ENCODE results near the gene MYG1. TPM values are rescaled to one million over a fixed set of nuclear protein-coding genes. Genes with fewer than 3 reads are reported as not detected.

MYG1 gene
- polyA plus RNA-seq, 1 of the 3 experiments (the other 2 are of a cell fraction): 101 TPM

DNA sequence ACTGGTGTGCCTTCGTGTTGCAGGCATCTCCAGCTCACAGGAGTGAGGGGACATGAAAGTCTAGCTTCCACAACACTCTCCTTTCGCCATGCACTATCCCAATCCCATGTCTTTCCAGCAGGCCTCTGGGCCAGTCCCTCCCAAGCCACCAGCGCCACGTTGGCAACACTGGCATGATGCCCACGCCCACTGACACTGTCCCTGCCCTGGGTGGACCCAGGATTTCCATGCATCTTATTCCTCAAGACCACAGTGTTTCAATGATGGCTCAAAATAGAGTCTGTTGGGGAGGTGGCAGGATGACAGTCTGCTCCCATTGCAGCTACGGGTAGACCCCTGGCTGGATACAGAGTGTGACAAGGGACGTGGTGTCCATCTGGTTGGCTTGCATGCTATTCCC, 34.4 kb downstream of the MYG1 start:
- Histone ChIP-seq H3K4me1 (ENCODE audit: control insufficient read depth in 1 of 2, insufficient read depth in 2 of 2, low read depth in 1 of 2, low read length in 1 of 2) (peaks cover 0 to 4% of the 10 kb centered on the region in 2 experiments; a peak in 1 of 4 replicates), H3K9ac (no peak overlapping the region), H3K4me2 (no peak overlapping the region), H3K9me2 (no peaks in the 10 kb centered on the region), H3K36me3 (replicated peaks in 1 of 2; ENCODE audit: control insufficient read depth in 1 of 2, insufficient read depth in 2 of 2, low read length in 1 of 2) (no peaks in the 10 kb centered on the region), H3K27ac (ENCODE audit: low read depth in 2 of 2, low read length in 1 of 2) (no peak overlapping the region), H3K27me3 (ENCODE audit: insufficient read depth) (peaks cover 16% of the 10 kb centered on the region; the same call in 1 of the 2 replicates), H3K4me3 (ENCODE audit: low read depth in 2 of 2, low read length in 1 of 2) (no peak overlapping the region), H2AFZ (ENCODE audit: low read depth) (no peak overlapping the region), H4K20me1 (ENCODE audit: insufficient read depth) (no peaks in the 10 kb centered on the region), H3K9me3 (no peaks in the 10 kb centered on the region), H3F3A (replicated peaks; ENCODE audit: insufficient read depth) (no peaks in the 10 kb centered on the region), H3K79me2 (ENCODE audit: insufficient read depth) (no peaks in the 10 kb centered on the region)
- POLR2A ChIA-PET: no interaction called here
- no peak for TF ChIP-seq GABPA (IDR thresholded peaks at IDR 0.05; ENCODE audit: low read depth)
- TF ChIP-seq PBX3 (IDR thresholded peaks at IDR 0.05): no peak
- TF ChIP-seq POLR2AphosphoS5 (IDR thresholded peaks at IDR 0.05; ENCODE audit: low read depth, low read length): no peak
- TF ChIP-seq IRF3 (IDR thresholded peaks at IDR 0.05; ENCODE audit: low read depth, low read length): no peak
- WGBS (ENCODE audit: low lambda C conversion rate): 46% methylated on average over 6 of the region's 7 CpGs
- DNase-seq: peak; percentile 8
- CTCF ChIA-PET: interaction anchor here (3.5 to 4.7 kb wide), 2 partner anchors 11 kb away, joined by 40 to 46 read pairs; partner anchors contain the start of gene AAAS

GRCh38 chr12:53334822-53335221, 35.3 kb downstream of the MYG1 start:
- Histone ChIP-seq H3K9me2 (no peaks in the 10 kb centered on the region), H3K4me1 (ENCODE audit: control insufficient read depth in 1 of 2, insufficient read depth in 2 of 2, low read depth in 1 of 2, low read length in 1 of 2) (peaks cover 0 to 8% of the 10 kb centered on the region in 2 experiments; a peak in 1 of 4 replicates), H3K27ac (ENCODE audit: low read depth in 2 of 2, low read length in 1 of 2) (no peak overlapping the region), H3K9ac (no peak overlapping the region), H3K79me2 (ENCODE audit: insufficient read depth) (no peaks in the 10 kb centered on the region), H3K4me3 (ENCODE audit: low read depth in 2 of 2, low read length in 1 of 2) (no peak overlapping the region), H3K36me3 (replicated peaks in 1 of 2; ENCODE audit: control insufficient read depth in 1 of 2, insufficient read depth in 2 of 2, low read length in 1 of 2) (no peaks in the 10 kb centered on the region), H2AFZ (ENCODE audit: low read depth) (no peak overlapping the region), H3K9me3 (no peaks in the 10 kb centered on the region), H4K20me1 (ENCODE audit: insufficient read depth) (no peaks in the 10 kb centered on the region), H3K4me2 (no peak overlapping the region), H3F3A (replicated peaks; ENCODE audit: insufficient read depth) (no peaks in the 10 kb centered on the region), H3K27me3 (ENCODE audit: insufficient read depth) (peaks cover 16% of the 10 kb centered on the region; the same call in 1 of the 2 replicates)
- no peak for TF ChIP-seq FOSL2 (IDR thresholded peaks at IDR 0.05; ENCODE audit: borderline replicate concordance, low read depth)
- TF ChIP-seq REST (IDR thresholded peaks at IDR 0.05; ENCODE audit: low read depth, low read length): no peak
- TF ChIP-seq GABPA (IDR thresholded peaks at IDR 0.05; ENCODE audit: low read depth): no peak
- TF ChIP-seq RAD21 (IDR thresholded peaks at IDR 0.05; ENCODE audit: low read length): no peak
- TF ChIP-seq NRF1 (IDR thresholded peaks at IDR 0.05; ENCODE audit: low read depth, low read length): no peak
- no peak for TF ChIP-seq IRF3 (IDR thresholded peaks at IDR 0.05; ENCODE audit: low read depth, low read length)
- TF ChIP-seq RXRA (IDR thresholded peaks at IDR 0.05; ENCODE audit: borderline replicate concordance, low read depth): no peak
- TF ChIP-seq MAX (IDR thresholded peaks at IDR 0.05; ENCODE audit: low read depth): no peak
- no peak for TF ChIP-seq CHD2 (IDR thresholded peaks at IDR 0.05; ENCODE audit: low read length, partially characterized antibody)
- TF ChIP-seq RFX5 (IDR thresholded peaks at IDR 0.05; ENCODE audit: low read length): no peak
- no peak for TF ChIP-seq EP300 (IDR thresholded peaks at IDR 0.05; ENCODE audit: borderline replicate concordance in 1 of 2, low read depth in 1 of 2, low read length in 1 of 2)
- no peak for TF ChIP-seq POLR2AphosphoS5 (IDR thresholded peaks at IDR 0.05; ENCODE audit: low read depth, low read length)
- no peak for TF ChIP-seq NFIC (IDR thresholded peaks at IDR 0.05; ENCODE audit: borderline replicate concordance)
- CTCF ChIA-PET: interaction anchor here (0.7 to 4.7 kb wide), 5 partner anchors 10 to 87 kb away, joined by 3 to 46 read pairs (median 3); partner anchors contain the start of gene AAAS
- WGBS (ENCODE audit: low lambda C conversion rate): 79% methylated on average over 8 of the region's 8 CpGs
- POLR2A ChIA-PET: interaction anchor here (0.6 to 1.2 kb wide), 2 partner anchors 10 to 14 kb away, joined by 3 read pairs; no protein-coding TSS in a partner anchor
- no peak for DNase-seq
